GM21515 (cell line): ENCODE data around the gene BEST3.
"Not testable (repeated sequence)": the region's sequence is repeated elsewhere in the genome, so short reads cannot be mapped to it uniquely, and the experiment has no call there.

Source experiments
- ATAC-seq: cut with Tn5 transposase; IDR thresholded peaks from one replicate; pipeline ENCODE4 v1.9.1; 2021; ENCODE audit not compliant: unreplicated experiment

BEST3 gene

DNA sequence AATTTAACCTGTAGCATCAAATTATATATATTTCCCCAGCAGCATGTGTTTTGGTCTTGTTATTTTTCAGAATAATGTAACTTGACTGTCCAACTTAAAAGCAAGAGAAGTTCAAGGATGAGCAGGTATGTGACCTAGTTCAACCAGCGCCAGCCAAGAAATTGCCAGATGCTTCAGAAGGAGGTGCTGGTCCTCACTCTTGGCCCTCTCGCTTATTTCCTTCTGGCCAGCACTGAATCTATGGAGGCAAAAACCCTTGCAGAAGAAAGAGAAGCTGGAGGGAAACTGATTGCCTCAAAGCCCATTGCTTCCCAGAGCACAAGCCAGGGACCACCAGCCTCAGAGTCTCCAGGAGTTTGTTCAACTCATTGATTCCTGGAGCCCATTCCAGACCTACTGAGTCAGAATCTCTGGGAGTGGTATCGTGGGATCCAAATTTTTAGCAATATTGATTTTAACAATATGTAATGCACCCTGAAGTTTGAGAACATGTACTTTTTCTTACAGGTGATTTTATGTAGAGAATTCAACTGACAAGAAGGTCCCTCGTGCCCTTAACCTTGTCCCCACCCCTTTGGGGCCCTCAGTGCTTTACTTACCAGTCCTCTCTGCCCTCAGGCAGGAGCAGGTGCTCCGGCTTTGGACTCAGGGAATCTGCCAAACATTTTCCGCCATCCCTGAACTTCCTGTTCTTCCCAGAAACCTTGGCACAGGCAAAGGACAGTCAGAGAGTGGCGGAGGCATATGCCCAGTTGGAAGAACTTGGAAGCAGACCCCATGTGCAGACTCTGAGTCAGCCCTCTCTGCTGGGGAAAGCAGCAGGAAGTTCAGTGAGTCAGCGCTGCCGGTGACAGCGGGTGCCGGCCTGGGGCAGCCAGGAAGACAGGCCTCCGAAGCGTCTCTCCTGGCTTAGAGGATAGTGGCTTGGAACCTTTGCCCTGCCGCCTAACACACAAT lies 10.4 kb downstream of the BEST3 start:
- no peak for ATAC-seq

DNA sequence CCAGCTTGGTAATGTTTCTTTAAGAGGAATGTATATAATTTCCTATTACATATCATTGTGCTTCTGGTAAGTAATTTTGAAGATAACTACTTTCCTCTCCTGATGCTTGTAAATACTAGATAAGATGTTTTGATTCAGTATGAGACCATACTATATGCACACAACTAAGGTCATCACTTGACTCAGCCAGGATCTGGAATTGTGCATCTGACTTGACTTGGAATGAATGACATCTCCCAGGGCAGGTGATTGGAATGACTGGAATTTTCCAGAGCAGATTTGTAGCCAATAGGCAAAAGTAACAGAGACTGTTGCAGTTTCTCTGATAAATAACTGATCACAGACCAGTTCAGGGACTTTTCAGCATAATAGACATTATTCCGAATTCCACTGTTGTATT lies 11.1 kb downstream of the BEST3 start:
- no peak for ATAC-seq

DNA sequence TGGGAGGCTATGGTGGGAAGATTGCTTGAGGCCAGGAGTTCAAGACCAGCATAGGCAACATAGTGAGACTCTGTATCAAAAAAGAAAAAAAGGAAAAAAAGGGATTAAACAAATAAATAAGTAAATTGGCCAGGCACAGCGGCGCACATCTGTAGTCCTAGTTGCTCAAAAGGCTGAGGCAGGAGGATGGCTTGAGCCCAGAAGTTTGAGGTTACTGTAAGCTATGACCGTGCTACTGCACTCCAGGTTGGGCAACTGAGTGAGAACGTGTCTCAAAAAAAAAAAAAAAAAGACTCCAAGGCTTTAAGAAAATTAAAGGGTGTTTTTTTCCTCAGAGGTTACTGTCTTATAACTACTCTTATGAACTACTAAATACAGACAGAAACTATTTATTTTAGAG lies 11.7 kb downstream of the BEST3 start:
- no peak for ATAC-seq

DNA sequence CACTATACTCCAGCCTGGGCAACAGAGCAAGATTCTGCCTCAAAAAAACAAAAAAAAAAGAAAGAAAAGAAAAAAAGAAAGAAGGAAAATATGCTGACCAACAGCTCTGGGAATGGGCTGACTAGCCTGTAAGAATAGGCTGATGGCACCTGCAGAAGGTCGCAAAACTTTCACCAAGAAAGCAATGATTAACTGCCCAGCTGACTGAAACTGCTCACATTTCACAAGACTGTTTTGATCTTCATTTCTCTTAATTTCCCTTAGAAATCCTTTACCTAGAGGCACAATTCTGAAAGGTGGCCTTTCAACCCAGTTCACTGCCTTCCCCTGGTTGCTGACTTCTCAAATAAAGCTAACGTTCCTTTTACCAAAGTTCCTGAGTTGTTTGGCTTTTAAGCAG lies 12.4 kb downstream of the BEST3 start:
- ATAC-seq: no peak

DNA sequence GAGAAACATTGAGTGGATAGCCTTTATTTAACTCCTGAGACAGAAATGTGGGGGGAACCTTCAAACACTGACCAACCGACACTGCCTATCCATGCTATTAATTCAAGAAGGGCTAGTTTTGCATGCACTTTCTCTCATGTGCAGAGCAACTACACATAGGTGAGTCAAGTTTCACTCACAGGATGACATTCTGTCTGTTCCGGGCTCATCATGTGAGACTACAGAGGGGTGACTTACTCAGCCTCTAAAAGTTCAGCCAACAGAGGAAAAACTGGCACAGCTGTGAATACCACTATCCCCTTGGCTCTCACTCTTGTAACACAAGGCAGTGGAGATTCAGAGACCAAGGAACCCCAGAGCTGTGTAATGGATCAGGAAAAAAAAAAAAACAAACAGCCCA lies 13.3 kb downstream of the BEST3 start:
- no peak for ATAC-seq

- ATAC-seq: no peak
These were observed 14.6 kb downstream of the BEST3 start for GRCh38 chr12:69684466-69684865.

DNA sequence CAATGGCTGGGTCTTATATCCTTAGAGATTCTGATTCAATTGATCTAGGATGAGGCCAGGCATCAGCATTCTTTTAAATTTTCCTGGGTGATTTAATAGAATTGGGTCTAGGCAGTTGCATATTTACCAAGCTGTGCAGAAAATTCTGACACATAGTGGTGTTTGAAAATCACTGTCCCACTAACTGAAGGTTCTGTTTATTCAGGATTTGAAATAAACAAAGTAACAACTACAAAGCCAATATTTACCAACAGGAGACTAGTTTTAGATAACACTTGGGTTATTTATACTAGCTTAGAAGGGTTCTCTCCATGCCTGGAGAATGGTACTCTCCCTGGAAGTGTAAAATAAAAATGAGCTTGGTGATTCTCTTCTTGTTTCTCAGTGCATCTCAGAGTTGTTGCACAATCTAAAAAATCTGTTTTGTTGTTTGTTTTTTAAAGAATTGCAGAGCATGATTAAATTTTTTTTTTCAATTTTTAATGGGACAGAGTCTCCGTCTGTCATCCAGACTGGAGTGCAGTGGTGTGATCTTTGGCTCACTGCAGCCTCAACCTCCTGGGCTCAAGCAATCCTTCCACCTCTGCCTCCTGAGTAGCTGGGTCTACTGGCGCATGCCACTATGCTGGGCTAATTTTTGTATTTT lies 16.9 kb downstream of the BEST3 start:
- ATAC-seq: no peak

DNA sequence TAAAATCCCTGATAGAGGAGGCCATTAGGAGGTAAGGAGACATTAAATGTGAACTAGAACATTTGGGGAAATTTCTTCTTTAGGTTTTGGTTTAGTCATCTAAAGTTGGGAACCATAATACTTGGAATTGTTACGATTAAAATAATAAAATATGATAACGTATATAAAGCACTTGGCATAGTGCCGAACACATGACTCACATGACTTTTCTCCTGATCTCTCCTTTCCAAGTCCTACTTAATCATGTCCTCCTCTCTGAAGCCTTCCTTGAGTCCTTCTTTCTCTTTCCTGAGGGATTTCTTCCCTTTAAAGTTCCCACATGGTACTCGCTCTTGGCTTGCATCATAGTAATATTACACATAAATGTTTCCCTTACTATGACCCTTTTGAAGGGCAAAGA lies 20.0 kb downstream of the BEST3 start:
- no peak for ATAC-seq

DNA sequence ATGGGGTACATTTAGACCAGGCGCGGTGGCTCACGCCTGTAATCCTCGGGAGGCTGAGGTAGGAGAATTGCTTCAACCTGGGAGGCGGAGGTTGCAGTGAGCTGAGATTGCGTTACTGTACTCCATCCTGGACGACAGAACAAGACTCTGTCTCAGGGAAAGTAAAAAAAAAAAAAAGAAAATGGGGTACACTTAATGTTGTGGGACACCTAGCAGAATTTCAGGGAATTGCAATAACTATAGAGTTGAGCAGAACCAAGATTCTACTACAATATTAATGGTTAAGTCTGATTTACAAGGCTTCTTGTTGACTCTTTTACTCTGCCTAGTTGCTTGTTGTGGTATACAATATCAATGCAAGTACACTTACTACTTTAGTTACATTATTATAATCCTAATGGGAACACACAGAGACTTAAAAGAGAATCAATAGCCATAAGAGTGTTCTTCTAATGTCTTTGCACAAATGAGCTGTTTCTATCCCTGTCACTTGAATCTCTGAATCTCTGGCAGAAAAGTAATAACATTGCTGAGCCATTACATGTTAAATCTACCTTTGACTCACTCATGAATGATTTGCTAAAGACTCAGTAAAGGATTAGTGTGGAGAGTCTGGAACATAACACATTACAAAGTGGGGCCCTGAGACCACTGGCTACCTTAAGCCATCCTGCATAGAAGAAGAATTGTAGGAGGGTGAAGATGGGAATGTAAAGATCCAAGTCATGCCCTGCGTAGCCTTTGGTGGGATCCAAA lies 22.7 kb downstream of the BEST3 start:
- no peak for ATAC-seq

DNA sequence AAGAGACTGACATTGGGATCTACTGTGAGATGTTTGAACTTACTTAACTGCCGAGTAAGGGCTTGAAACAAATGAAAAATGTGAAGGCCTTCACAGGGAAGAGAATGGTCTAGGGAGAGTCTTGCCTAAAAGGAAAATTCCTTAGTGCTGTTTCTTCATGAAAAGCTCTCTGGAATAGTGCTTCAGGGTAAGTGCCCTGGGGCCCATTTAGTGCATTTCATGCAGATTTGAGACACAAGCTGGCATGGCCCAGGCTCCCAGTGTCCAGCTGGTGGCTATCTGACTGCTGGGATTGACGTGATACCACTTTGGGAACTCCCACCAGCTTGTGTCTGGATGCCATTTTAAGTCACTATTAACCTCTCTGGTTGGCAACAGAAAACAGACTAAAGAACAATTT lies 26.9 kb downstream of the BEST3 start:
- ATAC-seq: no peak

- ATAC-seq: no peak
These were observed 27.5 kb downstream of the BEST3 start for GRCh38 chr12:69671597-69671996.

DNA sequence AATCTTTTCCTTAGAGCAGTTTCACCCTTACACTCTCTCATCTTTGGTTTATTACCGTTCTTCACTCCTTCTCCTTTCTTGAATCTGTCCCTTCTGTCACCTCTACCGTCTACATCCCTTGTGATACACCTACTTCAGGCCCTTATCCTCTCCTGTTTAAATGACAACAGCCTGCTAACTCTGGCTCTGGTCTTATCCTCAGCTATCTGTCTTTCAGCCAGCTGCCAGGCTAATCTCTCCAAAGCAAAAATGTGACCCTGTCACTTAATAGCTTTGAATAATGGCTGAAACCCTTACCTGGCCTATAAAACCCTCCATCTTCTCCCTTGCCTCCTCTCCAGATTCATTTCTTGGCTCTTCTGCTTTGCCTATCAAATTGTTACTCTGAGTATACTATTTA lies 32.3 kb downstream of the BEST3 start:
- no peak for ATAC-seq

DNA sequence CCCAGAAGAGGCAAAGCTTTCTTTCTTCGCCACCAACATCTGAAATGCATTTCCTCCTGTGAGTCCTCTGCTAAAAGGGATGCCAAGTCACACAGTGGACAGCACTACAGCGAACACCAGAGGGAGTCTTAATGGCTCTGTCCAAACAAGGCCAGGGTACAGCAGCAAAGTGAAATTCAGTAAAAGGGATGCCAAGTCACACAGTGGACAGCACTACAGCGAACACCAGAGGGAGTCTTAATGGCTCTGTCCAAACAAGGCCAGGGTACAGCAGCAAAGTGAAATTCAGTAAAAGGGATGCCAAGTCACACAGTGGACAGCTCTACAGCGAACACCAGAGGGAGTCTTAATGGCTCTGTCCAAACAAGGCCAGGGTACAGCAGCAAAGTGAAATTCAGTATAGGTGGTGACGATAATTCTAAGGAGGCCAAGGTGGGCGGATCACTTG lies 34.1 kb downstream of the BEST3 start:
- ATAC-seq: not testable (repeated sequence)

DNA sequence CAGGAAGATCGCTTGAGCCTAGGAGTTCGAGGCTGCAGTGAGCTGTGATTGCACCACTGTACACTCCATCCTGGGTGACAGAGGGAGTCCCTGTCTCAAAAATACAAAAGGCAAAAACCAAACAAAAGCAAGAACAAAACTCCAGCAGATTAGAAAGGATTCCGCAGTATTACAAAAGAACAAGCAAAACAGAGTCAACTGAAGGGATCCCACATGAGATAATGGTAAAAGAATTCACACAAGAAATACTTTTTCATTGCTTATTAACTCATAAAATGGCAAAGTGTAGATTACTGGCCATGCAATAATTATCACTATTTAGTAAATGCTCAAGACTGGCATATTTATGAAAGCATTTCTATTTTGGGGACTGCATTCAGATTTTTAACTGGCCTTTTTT lies 35.4 kb downstream of the BEST3 start:
- ATAC-seq: no peak

DNA sequence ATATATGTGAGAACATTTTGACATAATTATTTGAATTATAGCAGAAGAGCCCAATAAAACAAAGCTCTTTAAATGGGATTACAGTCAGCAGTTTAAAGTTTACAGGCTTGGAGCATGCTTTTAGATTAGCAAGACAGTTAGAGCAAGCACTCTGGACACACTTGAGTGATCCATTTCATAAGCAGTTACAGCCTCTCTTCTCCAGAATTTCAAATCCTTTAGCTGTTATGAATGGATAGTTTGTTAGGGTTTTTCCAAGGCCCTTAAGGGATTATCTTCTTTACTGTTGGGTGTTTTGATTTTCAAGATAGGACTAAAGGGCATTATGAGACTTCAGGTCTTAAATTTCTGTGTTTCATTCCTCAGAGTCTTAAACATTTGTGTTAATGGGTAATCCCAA lies 36.3 kb downstream of the BEST3 start:
- no peak for ATAC-seq

GRCh38 chr12:69661386-69661785 lies 37.7 kb downstream of the BEST3 start:
- ATAC-seq: no peak

- ATAC-seq: no peak
These were observed 38.8 kb downstream of the BEST3 start for GRCh38 chr12:69660164-69660863.

DNA sequence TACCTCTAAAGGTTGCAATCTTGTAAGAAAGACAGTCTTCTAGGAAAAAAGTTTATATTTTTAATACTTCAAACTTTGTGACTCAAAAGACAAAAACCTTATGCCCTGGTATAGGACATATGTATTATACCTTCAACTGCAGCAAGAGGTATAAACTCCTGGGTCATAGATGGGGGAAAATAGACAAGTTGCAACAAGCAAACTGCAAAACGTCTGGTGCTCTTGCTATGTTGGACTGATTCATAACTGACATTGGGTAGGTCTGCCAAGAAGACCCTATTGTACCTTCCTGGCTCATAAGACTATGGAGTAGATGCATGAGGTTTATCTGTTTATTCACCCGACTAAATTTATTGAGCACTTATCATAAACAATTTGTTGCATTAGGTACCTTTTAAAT lies 40.9 kb downstream of the BEST3 start:
- no peak for ATAC-seq

- ATAC-seq: no peak
These were observed 41.5 kb downstream of the BEST3 start for GRCh38 chr12:69657376-69658137.

GRCh38 chr12:69655616-69656340 lies 43.3 kb downstream of the BEST3 start:
- ATAC-seq: no peak
